ENCODE results near the gene MICAL3. TPM values are rescaled to one million over a fixed set of nuclear protein-coding genes. Genes with fewer than 3 reads are reported as not detected.

MICAL3 gene
- total RNA-seq, 1 experiment from 2014 or later = 23.7 TPM

DNA sequence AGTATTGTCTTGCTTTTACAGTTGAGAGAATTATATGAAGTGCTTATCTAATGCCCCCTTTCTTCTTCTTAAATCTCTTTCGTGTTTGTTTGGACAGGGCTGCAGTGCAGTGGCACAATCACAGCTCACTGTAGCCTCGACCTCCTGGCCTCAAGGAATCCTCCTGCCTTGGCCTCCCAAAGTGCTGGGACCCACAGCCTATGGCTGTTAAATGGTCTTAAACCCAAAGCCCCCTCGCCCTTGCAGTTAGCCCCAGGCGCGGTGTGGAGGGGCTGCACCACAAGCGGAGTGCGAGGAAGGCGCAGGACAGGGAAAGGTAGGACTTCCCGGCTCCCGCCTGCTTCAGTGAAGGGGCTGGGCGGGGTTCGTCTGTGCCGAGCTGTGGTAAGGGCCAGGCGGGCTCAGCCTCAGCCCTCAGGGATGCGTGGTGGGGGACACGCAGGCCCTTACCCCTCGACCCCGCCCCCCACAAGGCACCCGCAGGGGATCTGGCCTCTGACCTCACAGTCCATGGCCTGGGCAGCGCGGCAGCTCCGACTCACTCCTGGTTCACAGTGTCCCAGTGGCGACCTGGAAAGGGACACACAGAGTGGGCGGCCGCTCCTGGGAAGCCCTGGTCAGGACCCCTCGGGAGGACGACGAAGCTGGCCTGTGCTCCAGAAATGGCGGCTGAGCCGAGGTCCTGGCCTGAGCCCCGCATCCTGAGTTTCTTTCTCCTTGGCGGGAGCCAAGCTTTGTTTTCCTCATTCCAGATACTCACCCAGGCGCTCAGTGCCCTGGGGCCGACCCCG is 274.6 kb downstream of the MICAL3 start:
- peaks cover 9% of the 10 kb centered on the region; the same call in 1 of the 2 replicates for H3K4me1 ChIP-seq (ENCODE audit: insufficient read depth, low read length)
- H3K27ac ChIP-seq (ENCODE audit: low read length) = no peak overlapping the region
- DNase-seq (no peak), ATAC-seq (no peak)
- TF ChIP-seq, protein P1, sequence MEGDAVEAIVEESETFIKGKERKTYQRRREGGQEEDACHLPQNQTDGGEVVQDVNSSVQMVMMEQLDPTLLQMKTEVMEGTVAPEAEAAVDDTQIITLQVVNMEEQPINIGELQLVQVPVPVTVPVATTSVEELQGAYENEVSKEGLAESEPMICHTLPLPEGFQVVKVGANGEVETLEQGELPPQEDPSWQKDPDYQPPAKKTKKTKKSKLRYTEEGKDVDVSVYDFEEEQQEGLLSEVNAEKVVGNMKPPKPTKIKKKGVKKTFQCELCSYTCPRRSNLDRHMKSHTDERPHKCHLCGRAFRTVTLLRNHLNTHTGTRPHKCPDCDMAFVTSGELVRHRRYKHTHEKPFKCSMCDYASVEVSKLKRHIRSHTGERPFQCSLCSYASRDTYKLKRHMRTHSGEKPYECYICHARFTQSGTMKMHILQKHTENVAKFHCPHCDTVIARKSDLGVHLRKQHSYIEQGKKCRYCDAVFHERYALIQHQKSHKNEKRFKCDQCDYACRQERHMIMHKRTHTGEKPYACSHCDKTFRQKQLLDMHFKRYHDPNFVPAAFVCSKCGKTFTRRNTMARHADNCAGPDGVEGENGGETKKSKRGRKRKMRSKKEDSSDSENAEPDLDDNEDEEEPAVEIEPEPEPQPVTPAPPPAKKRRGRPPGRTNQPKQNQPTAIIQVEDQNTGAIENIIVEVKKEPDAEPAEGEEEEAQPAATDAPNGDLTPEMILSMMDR (conservative IDR thresholded peaks at IDR 0.05; ENCODE audit: low read depth, low read length) = no peak
- TF ChIP-seq EZH2phosphoT487 (IDR thresholded peaks at IDR 0.05; ENCODE audit: borderline replicate concordance, low read length) (no peak), EZH2 (IDR thresholded peaks at IDR 0.05; ENCODE audit: low read length, unreplicated experiment) (no peak)
- H3K9ac ChIP-seq (ENCODE audit: low read length) = no peak overlapping the region
- POLR2A ChIA-PET (ENCODE audit: unreplicated experiment) = no interaction called here
- no peaks in the 10 kb centered on the region for H3K79me2 ChIP-seq (ENCODE audit: low read length)
- H3K9me2 ChIP-seq (replicated peaks; ENCODE audit: low read length) = no peaks in the 10 kb centered on the region
- intact Hi-C loops (cut with micrococcal nuclease) = no loop called here
- no peak overlapping the region for H3K4me2 ChIP-seq (ENCODE audit: low read length)
- no peak overlapping the region for H3K4me3 ChIP-seq (ENCODE audit: low read length)
- no peaks in the 10 kb centered on the region for H3K27me3 ChIP-seq (ENCODE audit: low read length)
- no peaks in the 10 kb centered on the region for H3K9me3 ChIP-seq (ENCODE audit: low read length)
- H2AFZ ChIP-seq (ENCODE audit: low read length) = no peak overlapping the region
- H3K36me3 ChIP-seq (ENCODE audit: low read depth, low read length) = no peaks in the 10 kb centered on the region
- no peaks in the 10 kb centered on the region for H4K20me1 ChIP-seq (ENCODE audit: low read length)
- CTCF ChIA-PET = no interaction called here
- no TSS peak for BruUV-seq (replicated peaks)
- no peaks in the 10 kb centered on the region for H3F3A ChIP-seq (ENCODE audit: low read length, unreplicated experiment)

DNA sequence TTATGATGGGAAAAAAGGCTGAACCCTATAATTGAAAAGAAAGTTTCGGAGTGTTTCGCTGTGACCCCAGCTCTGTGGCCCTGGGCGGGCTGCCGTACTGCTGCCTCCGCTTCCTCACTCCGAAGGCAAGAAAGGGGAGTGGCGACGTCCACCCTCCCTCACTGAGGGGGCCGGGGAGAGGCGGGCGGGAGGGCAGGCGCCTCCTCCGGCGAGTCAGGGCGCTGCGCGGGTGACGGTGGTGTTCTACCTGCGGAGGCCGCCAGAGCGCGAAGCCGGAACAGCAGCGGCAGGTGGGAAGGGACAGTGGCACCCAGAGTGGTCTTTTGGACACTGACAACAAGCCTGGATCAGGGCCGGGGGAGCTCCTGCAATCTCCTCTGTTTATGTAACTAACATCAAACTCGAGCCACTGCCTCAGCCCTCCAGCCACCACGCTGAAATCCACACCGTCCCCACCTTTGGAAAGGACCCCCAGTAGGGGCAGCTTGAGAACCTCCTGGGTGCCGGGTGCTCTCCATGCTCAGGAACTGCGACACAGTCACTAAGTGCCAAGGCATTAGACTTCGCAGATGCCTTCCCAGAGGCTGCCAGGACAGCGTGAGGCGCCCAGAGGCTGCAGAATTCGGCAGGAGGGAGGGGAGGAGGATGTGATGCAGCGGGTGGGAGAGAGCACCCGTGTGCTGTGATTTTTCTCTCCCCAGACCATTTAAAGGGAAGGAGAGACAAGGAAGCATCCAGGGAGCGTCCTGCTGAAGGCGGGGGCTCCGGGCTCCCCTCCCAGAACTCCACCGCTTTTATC is 275.6 kb downstream of the MICAL3 start:
- Histone ChIP-seq H3K79me2 (ENCODE audit: low read length) (no peaks in the 10 kb centered on the region), H3K4me3 (ENCODE audit: low read length) (no peak overlapping the region), H3F3A (ENCODE audit: low read length, unreplicated experiment) (no peaks in the 10 kb centered on the region), H3K9me2 (replicated peaks; ENCODE audit: low read length) (no peaks in the 10 kb centered on the region), H3K9me3 (ENCODE audit: low read length) (no peaks in the 10 kb centered on the region), H4K20me1 (ENCODE audit: low read length) (no peaks in the 10 kb centered on the region), H2AFZ (ENCODE audit: low read length) (no peak overlapping the region), H3K27me3 (ENCODE audit: low read length) (no peaks in the 10 kb centered on the region), H3K4me1 (ENCODE audit: insufficient read depth, low read length) (peaks cover 7% of the 10 kb centered on the region; the same call in 1 of the 2 replicates), H3K9ac (ENCODE audit: low read length) (no peak overlapping the region), H3K36me3 (ENCODE audit: low read depth, low read length) (no peaks in the 10 kb centered on the region), H3K4me2 (ENCODE audit: low read length) (no peak overlapping the region), H3K27ac (ENCODE audit: low read length) (no peak overlapping the region)
- ChIA-PET CTCF (no interaction called here), POLR2A (ENCODE audit: unreplicated experiment) (no interaction called here)
- no peak for TF ChIP-seq EZH2phosphoT487 (IDR thresholded peaks at IDR 0.05; ENCODE audit: borderline replicate concordance, low read length)
- no peak for TF ChIP-seq EZH2 (IDR thresholded peaks at IDR 0.05; ENCODE audit: low read length, unreplicated experiment)
- TF ChIP-seq, protein P1 (conservative IDR thresholded peaks at IDR 0.05; ENCODE audit: low read depth, low read length) = no peak
- intact Hi-C loops (cut with micrococcal nuclease) = no loop called here
- no TSS peak for BruUV-seq (replicated peaks)
- DNase-seq = no peak
- ATAC-seq = no peak

DNA sequence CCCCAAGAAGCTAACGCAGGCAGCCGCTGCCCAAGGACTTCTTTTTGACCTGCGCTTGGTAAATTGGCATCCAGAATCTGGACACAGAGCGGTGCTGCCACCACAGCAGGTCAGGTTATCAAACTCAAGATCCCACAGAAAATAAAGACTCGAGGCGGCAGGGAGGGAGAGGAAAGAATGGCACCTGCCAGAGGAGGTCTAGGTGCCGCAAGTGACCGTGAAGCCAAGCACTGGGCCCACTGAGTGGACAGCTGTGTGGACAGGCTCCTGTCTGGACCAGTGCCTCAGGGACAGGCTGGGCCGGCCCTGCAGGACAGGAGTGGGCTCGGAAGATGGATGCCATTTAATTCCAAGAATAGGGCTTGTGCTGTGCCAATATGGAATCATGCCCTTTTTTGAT is 277.4 kb downstream of the MICAL3 start:
- Histone ChIP-seq H2AFZ (ENCODE audit: low read length) (no peak overlapping the region), H3F3A (ENCODE audit: low read length, unreplicated experiment) (no peaks in the 10 kb centered on the region), H3K9me3 (ENCODE audit: low read length) (no peaks in the 10 kb centered on the region), H3K9me2 (replicated peaks; ENCODE audit: low read length) (no peaks in the 10 kb centered on the region), H3K36me3 (ENCODE audit: low read depth, low read length) (no peaks in the 10 kb centered on the region), H3K4me2 (ENCODE audit: low read length) (no peak overlapping the region), H3K4me3 (ENCODE audit: low read length) (no peak overlapping the region), H3K27me3 (ENCODE audit: low read length) (no peaks in the 10 kb centered on the region), H4K20me1 (ENCODE audit: low read length) (no peaks in the 10 kb centered on the region), H3K9ac (ENCODE audit: low read length) (no peak overlapping the region), H3K27ac (ENCODE audit: low read length) (no peak overlapping the region), H3K79me2 (ENCODE audit: low read length) (no peaks in the 10 kb centered on the region), H3K4me1 (ENCODE audit: insufficient read depth, low read length) (no peaks in the 10 kb centered on the region)
- BruUV-seq (replicated peaks) = no TSS peak
- ChIA-PET CTCF (no interaction called here), POLR2A (ENCODE audit: unreplicated experiment) (no interaction called here)
- DNase-seq = no peak
- intact Hi-C loops (cut with micrococcal nuclease) = no loop called here
- TF ChIP-seq EZH2 (IDR thresholded peaks at IDR 0.05; ENCODE audit: low read length, unreplicated experiment) (no peak), EZH2phosphoT487 (IDR thresholded peaks at IDR 0.05; ENCODE audit: borderline replicate concordance, low read length) (no peak)
- TF ChIP-seq, protein P1 (conservative IDR thresholded peaks at IDR 0.05; ENCODE audit: low read depth, low read length) = no peak
- no peak for ATAC-seq
